OCI-LY1 (cell line): Measurements from ENCODE around the gene CHST11.

ENCODE experiments used
- H2AFZ ChIP-seq: fragments of 200-600 bp; sonication (generic), shearing (Covaris generic); 2 replicates; pipeline ENCODE4 v1.6.0; 2014; ENCODE audit warnings: antibody characterized with exemption, mild to moderate bottlenecking, low read length
- H3F3A ChIP-seq: fragments of 200-600 bp; sonication (generic), shearing (Covaris generic); 2 replicates; pipeline ENCODE4 v1.6.0; 2014; ENCODE audit warnings: mild to moderate bottlenecking, antibody characterized with exemption, low read length, moderate library complexity; ENCODE audit not compliant: insufficient read depth
- H3K27ac ChIP-seq: fragments of 200-600 bp; sonication (generic); 2 replicates; pipeline ENCODE4 v1.5.1; 2014; ENCODE audit warnings: low read length, mixed run types, mild to moderate bottlenecking, low read depth; ENCODE audit not compliant: poor library complexity, severe bottlenecking
- H3K27me3 ChIP-seq: fragments of 200-600 bp; sonication (generic); 2 replicates; pipeline ENCODE4 v1.6.0; 2014; ENCODE audit warnings: antibody characterized with exemption, mild to moderate bottlenecking, low read length, moderate library complexity; ENCODE audit not compliant: insufficient read depth
- H3K36me3 ChIP-seq: fragments of 200-600 bp; sonication (generic); 2 replicates; pipeline ENCODE4 v1.6.1; 2014; ENCODE audit warnings: mild to moderate bottlenecking, antibody characterized with exemption, low read length, moderate library complexity, mixed read lengths; ENCODE audit not compliant: insufficient read depth
- H3K4me1 ChIP-seq: fragments of 200-600 bp; sonication (generic); 2 replicates; pipeline ENCODE4 v1.5.1; 2014; ENCODE audit warnings: mild to moderate bottlenecking, low read length, moderate library complexity; ENCODE audit not compliant: insufficient read depth, severe bottlenecking
- H3K4me2 ChIP-seq: fragments of 200-600 bp; sonication (generic), shearing (Covaris generic); 2 replicates; pipeline ENCODE4 v1.6.1; 2014; ENCODE audit warnings: low read length
- H3K4me3 ChIP-seq: fragments of 200-600 bp; sonication (generic); 2 replicates; pipeline ENCODE4 v1.5.1; 2014; ENCODE audit warnings: low read length, low read depth, mild to moderate bottlenecking, mixed read lengths; ENCODE audit not compliant: poor library complexity, severe bottlenecking
- H3K79me2 ChIP-seq: fragments of 200-600 bp; shearing (Covaris generic); 2 replicates; pipeline ENCODE4 v1.6.1; 2016; ENCODE audit warnings: mixed run types, low read length, mixed read lengths; ENCODE audit not compliant: insufficient read depth
- H3K9ac ChIP-seq: fragments of 200-600 bp; sonication (generic), shearing (Covaris generic); 2 replicates; pipeline ENCODE4 v1.6.1; 2014; ENCODE audit warnings: mild to moderate bottlenecking, low read length, mixed read lengths
- H3K9me2 ChIP-seq: fragments of 200-600 bp; sonication (generic), shearing (Covaris generic); 2 replicates; pipeline ENCODE4 v1.6.1; 2014; ENCODE audit warnings: low read depth, mild to moderate bottlenecking, low read length, mixed read lengths
- H3K9me3 ChIP-seq: fragments of 200-600 bp; shearing (Covaris generic); 2 replicates; pipeline ENCODE4 v1.6.1; 2014; ENCODE audit warnings: low read length, mixed read lengths
- H4K20me1 ChIP-seq: fragments of 200-600 bp; sonication (generic), shearing (Covaris generic); 2 replicates; pipeline ENCODE4 v1.6.0; 2016; ENCODE audit warnings: mild to moderate bottlenecking, low read length; ENCODE audit not compliant: insufficient read depth
- EZH2 ChIP-seq: fragments of 200-600 bp; sonication (generic), shearing (Covaris generic); IDR thresholded peaks from 2 replicates; pipeline ENCODE4 v1.8.0; 2017; ENCODE audit warnings: borderline replicate concordance, mixed run types, mild to moderate bottlenecking, antibody characterized with exemption, low read length, moderate library complexity, mixed read lengths
- TF ChIP-seq, protein P1 (sequence below): fragments of 200-600 bp; sonication (generic), shearing (Covaris generic); IDR thresholded peaks from 2 replicates; pipeline ENCODE4 v1.5.1; 2017; ENCODE audit warnings: mild to moderate bottlenecking, antibody characterized with exemption, low read length, moderate library complexity, mixed read lengths

The CHST11 gene

DNA sequence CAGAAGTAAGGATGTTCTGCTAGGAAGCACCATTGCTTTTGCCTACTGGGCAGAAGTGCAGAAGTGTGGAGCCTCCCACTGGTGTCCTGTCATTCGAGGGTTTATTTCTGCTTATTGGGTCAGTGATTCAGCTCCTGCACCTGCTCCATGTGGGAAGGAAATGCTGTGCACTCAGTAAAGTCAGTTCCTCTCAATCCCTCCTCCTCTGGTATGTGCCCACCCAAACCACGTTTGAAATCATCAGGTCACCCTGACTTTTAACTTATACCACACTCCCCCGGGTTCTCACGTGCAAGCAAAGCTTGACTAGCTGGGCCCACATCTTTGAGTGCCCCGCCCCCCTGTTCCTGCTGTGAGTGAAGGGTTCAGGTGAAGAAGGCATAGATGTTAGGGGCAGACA is 223.7 kb downstream of the CHST11 start:
- no peak for TF ChIP-seq EZH2
- TF ChIP-seq, protein P1, sequence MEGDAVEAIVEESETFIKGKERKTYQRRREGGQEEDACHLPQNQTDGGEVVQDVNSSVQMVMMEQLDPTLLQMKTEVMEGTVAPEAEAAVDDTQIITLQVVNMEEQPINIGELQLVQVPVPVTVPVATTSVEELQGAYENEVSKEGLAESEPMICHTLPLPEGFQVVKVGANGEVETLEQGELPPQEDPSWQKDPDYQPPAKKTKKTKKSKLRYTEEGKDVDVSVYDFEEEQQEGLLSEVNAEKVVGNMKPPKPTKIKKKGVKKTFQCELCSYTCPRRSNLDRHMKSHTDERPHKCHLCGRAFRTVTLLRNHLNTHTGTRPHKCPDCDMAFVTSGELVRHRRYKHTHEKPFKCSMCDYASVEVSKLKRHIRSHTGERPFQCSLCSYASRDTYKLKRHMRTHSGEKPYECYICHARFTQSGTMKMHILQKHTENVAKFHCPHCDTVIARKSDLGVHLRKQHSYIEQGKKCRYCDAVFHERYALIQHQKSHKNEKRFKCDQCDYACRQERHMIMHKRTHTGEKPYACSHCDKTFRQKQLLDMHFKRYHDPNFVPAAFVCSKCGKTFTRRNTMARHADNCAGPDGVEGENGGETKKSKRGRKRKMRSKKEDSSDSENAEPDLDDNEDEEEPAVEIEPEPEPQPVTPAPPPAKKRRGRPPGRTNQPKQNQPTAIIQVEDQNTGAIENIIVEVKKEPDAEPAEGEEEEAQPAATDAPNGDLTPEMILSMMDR = no peak
- H3K79me2 ChIP-seq = no peaks in the 10 kb centered on the region
- H4K20me1 ChIP-seq = no peaks in the 10 kb centered on the region
- H3F3A ChIP-seq = no peaks in the 10 kb centered on the region
- H3K27me3 ChIP-seq = no peaks in the 10 kb centered on the region
- H3K9ac ChIP-seq = no peak overlapping the region
- H3K36me3 ChIP-seq = no peaks in the 10 kb centered on the region
- peaks cover 13% of the 10 kb centered on the region for H3K4me1 ChIP-seq
- no peak overlapping the region for H3K27ac ChIP-seq
- no peak overlapping the region for H2AFZ ChIP-seq
- no peak overlapping the region for H3K4me2 ChIP-seq
- H3K9me3 ChIP-seq = no peaks in the 10 kb centered on the region
- no peaks in the 10 kb centered on the region for H3K9me2 ChIP-seq
- no peak overlapping the region for H3K4me3 ChIP-seq

GRCh38 chr12:104681012-104681690 is 224.4 kb downstream of the CHST11 start:
- H3K9me2 ChIP-seq = no peaks in the 10 kb centered on the region
- H3K9me3 ChIP-seq = no peaks in the 10 kb centered on the region
- no peak overlapping the region for H3K9ac ChIP-seq
- TF ChIP-seq, protein P1 = no peak
- no peak for TF ChIP-seq EZH2
- no peaks in the 10 kb centered on the region for H4K20me1 ChIP-seq
- no peaks in the 10 kb centered on the region for H3F3A ChIP-seq
- no peaks in the 10 kb centered on the region for H3K27me3 ChIP-seq
- H3K36me3 ChIP-seq = no peaks in the 10 kb centered on the region
- H2AFZ ChIP-seq = no peak overlapping the region
- no peaks in the 10 kb centered on the region for H3K79me2 ChIP-seq
- H3K4me1 ChIP-seq = peaks cover 13% of the 10 kb centered on the region
- no peak overlapping the region for H3K4me2 ChIP-seq
- H3K4me3 ChIP-seq = no peak overlapping the region
- no peak overlapping the region for H3K27ac ChIP-seq

DNA sequence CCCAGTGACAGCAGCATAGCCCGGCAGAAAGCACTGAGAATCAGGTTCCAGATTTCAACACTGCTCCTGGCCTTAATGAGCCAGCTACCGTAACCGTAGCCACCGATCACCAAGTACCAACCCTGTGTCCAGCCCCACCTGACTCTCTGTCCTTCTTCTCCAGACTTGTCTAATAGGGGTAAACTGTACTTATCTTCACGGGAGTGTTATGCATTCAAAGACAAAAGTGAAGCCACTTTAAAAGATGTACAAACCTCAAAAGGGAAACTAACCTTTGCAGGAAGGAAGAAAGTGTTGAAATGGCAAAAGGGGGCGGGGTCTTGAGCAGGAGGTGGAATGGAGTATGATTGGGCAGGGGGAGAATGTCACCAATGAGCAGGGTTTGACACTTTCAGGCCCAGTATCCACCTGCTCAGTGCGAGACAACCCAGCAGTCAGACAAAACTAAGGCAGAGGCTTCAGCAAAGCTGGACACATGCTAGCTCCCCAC is 226.1 kb downstream of the CHST11 start:
- H3K27me3 ChIP-seq = no peaks in the 10 kb centered on the region
- H3K27ac ChIP-seq = no peak overlapping the region
- no peaks in the 10 kb centered on the region for H3K9me3 ChIP-seq
- H3K9ac ChIP-seq = no peak overlapping the region
- no peaks in the 10 kb centered on the region for H3K79me2 ChIP-seq
- no peaks in the 10 kb centered on the region for H3F3A ChIP-seq
- H3K9me2 ChIP-seq = no peaks in the 10 kb centered on the region
- H3K4me3 ChIP-seq = no peak overlapping the region
- H3K4me2 ChIP-seq = no peak overlapping the region; the same call in 1 of the 2 replicates
- H3K36me3 ChIP-seq = no peaks in the 10 kb centered on the region
- H4K20me1 ChIP-seq = no peaks in the 10 kb centered on the region
- peaks cover 13% of the 10 kb centered on the region for H3K4me1 ChIP-seq
- TF ChIP-seq EZH2 = no peak
- TF ChIP-seq, protein P1 = no peak
- no peak overlapping the region for H2AFZ ChIP-seq
